ENCODE measurements around the gene MYH8. TPM values are rescaled to one million over a fixed set of nuclear protein-coding genes. Genes with fewer than 3 reads are reported as not detected.

The MYH8 gene
- polyA plus RNA-seq, 1 donor (not counting 4 experiments of a cell fraction or from before 2014, with no cell fraction given): not detected

- Histone ChIP-seq H3K9ac (ENCODE audit: control insufficient read depth, extremely low read depth, insufficient read depth, low read length) (no peak overlapping the region), H3K79me2 (ENCODE audit: control insufficient read depth, insufficient read depth, low read length) (no peaks in the 10 kb centered on the region), H3K9me1 (ENCODE audit: control insufficient read depth, extremely low read depth, insufficient read depth, low read length) (no peaks in the 10 kb centered on the region), H3K4me3 (ENCODE audit: control insufficient read depth in 2 of 3, extremely low read depth in 1 of 3, insufficient read depth in 2 of 3, low read depth in 1 of 3, low read length in 3 of 3) (no peak overlapping the region), H3K4me2 (ENCODE audit: control insufficient read depth, extremely low read depth, insufficient read depth, low read depth, low read length) (no peak overlapping the region), H3K4me1 (ENCODE audit: control insufficient read depth, extremely low read depth, insufficient read depth, low read length) (no peaks in the 10 kb centered on the region), H3K27ac (ENCODE audit: control insufficient read depth, insufficient read depth, low read length) (no peak overlapping the region), H3K9me3 (ENCODE audit: control insufficient read depth, low read depth, low read length) (no peaks in the 10 kb centered on the region), H2AFZ (ENCODE audit: control insufficient read depth, low read length) (no peak overlapping the region), H3K36me3 (ENCODE audit: control insufficient read depth in 2 of 2, extremely low read depth in 1 of 2, insufficient read depth in 2 of 2, low read length in 2 of 2) (no peaks in the 10 kb centered on the region), H3K27me3 (ENCODE audit: control insufficient read depth, extremely low read depth, insufficient read depth, low read length) (no peaks in the 10 kb centered on the region), H4K20me1 (ENCODE audit: control insufficient read depth, extremely low read depth, insufficient read depth, low read length) (no peaks in the 10 kb centered on the region)
- no peak for TF ChIP-seq CTCF (optimal IDR thresholded peaks at IDR 0.05 in 1 of 3, IDR thresholded peaks at IDR 0.05 in 1 of 3, conservative IDR thresholded peaks at IDR 0.05 in 1 of 3; ENCODE audit: extremely low read depth in 1 of 3, insufficient read depth in 2 of 3, low read length in 3 of 3)
- TF ChIP-seq EZH2 (IDR thresholded peaks at IDR 0.05; ENCODE audit: low read length): no peak
- no peak for DNase-seq (ENCODE audit: low read depth, low spot score)
- dilution Hi-C loops (cut with MboI; ENCODE audit: extremely low pct_ligation_motif_present, low sequenced_read_pairs): no loop called here
- no peak for FAIRE-seq
These were observed 7.0 kb upstream of the MYH8 start for GRCh38 chr17:10428781-10429180.

DNA sequence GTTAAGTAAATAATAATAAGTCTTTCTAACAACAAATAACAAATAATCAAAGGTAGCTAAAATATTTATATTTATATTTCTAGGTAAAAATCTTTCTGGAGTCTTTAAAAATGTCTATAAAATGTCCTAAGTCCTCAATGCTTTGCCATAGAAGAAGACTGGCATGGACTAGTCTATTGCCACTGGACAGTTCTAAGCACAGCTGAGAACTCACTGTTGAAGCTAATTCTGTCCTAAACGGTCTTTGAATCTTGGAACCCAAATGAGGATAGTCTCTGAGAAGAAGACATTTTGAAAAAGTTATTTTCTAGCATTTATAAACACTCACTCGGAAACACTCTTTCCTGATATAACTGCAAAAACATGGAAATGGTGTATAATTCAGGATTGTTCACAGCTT lies 539 bp downstream of the MYH8 start:
- H3K4me2 ChIP-seq (ENCODE audit: control insufficient read depth, extremely low read depth, insufficient read depth, low read depth, low read length): no peak overlapping the region
- no peak for FAIRE-seq
- no peak overlapping the region for H3K9ac ChIP-seq (ENCODE audit: control insufficient read depth, extremely low read depth, insufficient read depth, low read length)
- H3K9me3 ChIP-seq (ENCODE audit: control insufficient read depth, low read depth, low read length): no peaks in the 10 kb centered on the region
- H2AFZ ChIP-seq (ENCODE audit: control insufficient read depth, low read length): no peak overlapping the region
- no peaks in the 10 kb centered on the region for H3K9me1 ChIP-seq (ENCODE audit: control insufficient read depth, extremely low read depth, insufficient read depth, low read length)
- no peaks in the 10 kb centered on the region for H3K4me1 ChIP-seq (ENCODE audit: control insufficient read depth, extremely low read depth, insufficient read depth, low read length)
- H3K27ac ChIP-seq (ENCODE audit: control insufficient read depth, insufficient read depth, low read length): no peak overlapping the region
- DNase-seq (ENCODE audit: low read depth, low spot score): no peak
- no peaks in the 10 kb centered on the region for H3K36me3 ChIP-seq (ENCODE audit: control insufficient read depth in 2 of 2, extremely low read depth in 1 of 2, insufficient read depth in 2 of 2, low read length in 2 of 2)
- dilution Hi-C loops (cut with MboI; ENCODE audit: extremely low pct_ligation_motif_present, low sequenced_read_pairs): no loop called here
- TF ChIP-seq CTCF (optimal IDR thresholded peaks at IDR 0.05 in 1 of 3, IDR thresholded peaks at IDR 0.05 in 1 of 3, conservative IDR thresholded peaks at IDR 0.05 in 1 of 3; ENCODE audit: extremely low read depth in 1 of 3, insufficient read depth in 2 of 3, low read length in 3 of 3): no peak
- no peak for TF ChIP-seq EZH2 (IDR thresholded peaks at IDR 0.05; ENCODE audit: low read length)
- H3K79me2 ChIP-seq (ENCODE audit: control insufficient read depth, insufficient read depth, low read length): no peaks in the 10 kb centered on the region
- H3K4me3 ChIP-seq (ENCODE audit: control insufficient read depth in 2 of 3, extremely low read depth in 1 of 3, insufficient read depth in 2 of 3, low read depth in 1 of 3, low read length in 3 of 3): no peak overlapping the region
- H4K20me1 ChIP-seq (ENCODE audit: control insufficient read depth, extremely low read depth, insufficient read depth, low read length): no peaks in the 10 kb centered on the region
- H3K27me3 ChIP-seq (ENCODE audit: control insufficient read depth, extremely low read depth, insufficient read depth, low read length): no peaks in the 10 kb centered on the region
